ENCODE results near the gene KRTAP17-1.

Gene KRTAP17-1

DNA sequence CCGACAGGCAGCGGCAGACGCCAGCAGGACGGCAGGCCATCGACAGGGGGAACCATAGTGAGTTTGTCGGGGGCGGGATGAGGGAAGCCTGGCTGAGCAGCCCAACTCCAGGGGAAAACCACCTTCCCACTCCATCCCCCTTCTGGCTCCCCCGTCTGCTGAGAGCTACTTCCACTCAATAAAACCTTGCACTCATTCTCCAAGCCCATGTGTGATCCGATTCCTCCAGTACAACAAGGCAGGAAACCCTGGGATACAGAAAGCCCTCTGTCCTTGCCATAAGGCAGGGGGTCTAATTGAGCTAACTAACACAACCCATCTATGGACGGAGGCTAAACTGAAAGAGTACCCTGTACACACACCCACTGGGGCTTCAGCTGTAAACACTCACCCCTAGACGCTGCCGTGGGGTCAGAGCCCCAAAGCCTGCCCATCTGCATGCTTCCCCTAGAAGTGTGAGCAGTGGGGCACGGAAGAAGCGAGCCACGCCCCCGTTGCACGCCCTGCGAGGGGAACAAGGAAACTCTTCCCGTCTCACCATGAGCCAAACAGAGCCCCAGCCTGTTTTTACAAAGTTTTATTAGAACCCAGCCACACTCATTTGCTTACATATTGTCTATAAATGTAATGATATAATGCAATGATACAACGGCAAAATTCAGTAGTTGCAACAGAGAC is 16.9 kb downstream of the KRTAP17-1 start:
- H3K27me3 Mint-ChIP-seq (ENCODE audit: low read depth) = peaks cover 7% of the 10 kb centered on the region
- H3K27ac Mint-ChIP-seq = no peak overlapping the region
- TF ChIP-seq CTCF (IDR thresholded peaks at IDR 0.05; ENCODE audit: unreplicated experiment in 3 of 3) = no peak
- H3K36me3 Mint-ChIP-seq (ENCODE audit: low read depth) = no peaks in the 10 kb centered on the region
- no peak overlapping the region for H3K4me3 Mint-ChIP-seq
- H3K4me1 Mint-ChIP-seq = peaks cover 5% of the 10 kb centered on the region
- H3K9me3 Mint-ChIP-seq = peaks cover 3% of the 10 kb centered on the region

DNA sequence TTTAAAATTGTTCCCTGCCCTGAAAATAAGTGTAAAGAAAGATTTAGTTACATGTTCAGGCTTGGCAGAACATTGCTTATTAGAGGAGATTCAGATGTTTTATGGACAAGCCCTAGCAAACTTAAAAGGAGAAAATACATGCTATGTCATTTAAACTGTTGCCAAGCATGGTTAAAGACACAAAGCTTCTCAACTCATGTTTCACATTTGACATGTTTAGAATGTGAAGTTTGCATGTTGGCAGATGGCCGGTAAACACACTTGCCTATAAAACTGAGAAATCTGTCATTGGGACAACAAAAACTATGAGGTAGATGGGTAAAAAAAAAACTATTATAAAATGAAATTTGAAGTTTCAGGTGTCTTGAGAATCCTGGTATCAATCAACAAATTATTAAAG is 18.7 kb downstream of the KRTAP17-1 start:
- H3K4me1 Mint-ChIP-seq = peaks cover 5% of the 10 kb centered on the region
- H3K9me3 Mint-ChIP-seq = peaks cover 3% of the 10 kb centered on the region
- H3K36me3 Mint-ChIP-seq (ENCODE audit: low read depth) = no peaks in the 10 kb centered on the region
- peak overlapping the region in 1 of 3 experiments; percentile 8 for H3K27ac Mint-ChIP-seq
- peaks cover 8% of the 10 kb centered on the region for H3K27me3 Mint-ChIP-seq (ENCODE audit: low read depth)
- TF ChIP-seq CTCF (IDR thresholded peaks at IDR 0.05; ENCODE audit: unreplicated experiment in 3 of 3) = no peak
- H3K4me3 Mint-ChIP-seq = no peak overlapping the region

GRCh38 chr17:41294016-41294415 is 21.5 kb downstream of the KRTAP17-1 start:
- peaks cover 8% of the 10 kb centered on the region for H3K27me3 Mint-ChIP-seq (ENCODE audit: low read depth)
- H3K36me3 Mint-ChIP-seq (ENCODE audit: low read depth) = no peaks in the 10 kb centered on the region
- H3K9me3 Mint-ChIP-seq = no peaks in the 10 kb centered on the region
- peaks cover 5% of the 10 kb centered on the region for H3K4me1 Mint-ChIP-seq
- TF ChIP-seq CTCF (IDR thresholded peaks at IDR 0.05; ENCODE audit: unreplicated experiment in 3 of 3) = no peak
- H3K27ac Mint-ChIP-seq = peak overlapping the region in 1 of 3 experiments; percentile 7
- no peak overlapping the region for H3K4me3 Mint-ChIP-seq

- Mint-ChIP-seq H3K27ac (no peak overlapping the region), H3K36me3 (ENCODE audit: low read depth) (no peaks in the 10 kb centered on the region), H3K4me1 (peaks cover 4% of the 10 kb centered on the region), H3K27me3 (ENCODE audit: low read depth) (peaks cover 4% of the 10 kb centered on the region), H3K9me3 (no peaks in the 10 kb centered on the region), H3K4me3 (no peak overlapping the region)
- no peak for TF ChIP-seq CTCF (IDR thresholded peaks at IDR 0.05; ENCODE audit: unreplicated experiment in 3 of 3)
Measured at GRCh38 chr17:41287050-41287449, 28.5 kb downstream of the KRTAP17-1 start.

- no peaks in the 10 kb centered on the region for H3K27me3 Mint-ChIP-seq (ENCODE audit: low read depth)
- H3K27ac Mint-ChIP-seq = no peak overlapping the region
- H3K9me3 Mint-ChIP-seq = peaks cover 6% of the 10 kb centered on the region
- H3K4me3 Mint-ChIP-seq = no peak overlapping the region
- no peaks in the 10 kb centered on the region for H3K36me3 Mint-ChIP-seq (ENCODE audit: low read depth)
- H3K4me1 Mint-ChIP-seq = peaks cover 4% of the 10 kb centered on the region
- no peak for TF ChIP-seq CTCF (IDR thresholded peaks at IDR 0.05; ENCODE audit: unreplicated experiment in 3 of 3)
Measured at GRCh38 chr17:41284546-41284945, 31.0 kb downstream of the KRTAP17-1 start.

GRCh38 chr17:41284043-41284442 is 31.5 kb downstream of the KRTAP17-1 start:
- peaks cover 3% of the 10 kb centered on the region for H3K27me3 Mint-ChIP-seq (ENCODE audit: low read depth)
- peaks cover 4% of the 10 kb centered on the region for H3K4me1 Mint-ChIP-seq
- no peak overlapping the region for H3K4me3 Mint-ChIP-seq
- no peaks in the 10 kb centered on the region for H3K36me3 Mint-ChIP-seq (ENCODE audit: low read depth)
- no peak for TF ChIP-seq CTCF (IDR thresholded peaks at IDR 0.05; ENCODE audit: unreplicated experiment in 3 of 3)
- peaks cover 6% of the 10 kb centered on the region for H3K9me3 Mint-ChIP-seq
- H3K27ac Mint-ChIP-seq = no peak overlapping the region
